HepG2 (cell line): Measurements from ENCODE around the gene TATDN2. TPM values are rescaled to one million over a fixed set of nuclear protein-coding genes. Genes with fewer than 3 reads are reported as not detected.

Source experiments
- AKAP8 ChIP-seq: sonication (generic); formaldehyde crosslinking; IDR thresholded peaks from 2 replicates; pipeline ENCODE4 v1.5.1; 2020; ENCODE audit warnings: mild to moderate bottlenecking, missing genetic modification reagents
- CSRNP1 ChIP-seq: sonication (generic); formaldehyde crosslinking; IDR thresholded peaks from 2 replicates; pipeline ENCODE4 v1.8.1; 2023; ENCODE audit warnings: mild to moderate bottlenecking, missing genetic modification reagents
- DZIP1 ChIP-seq: sonication (generic); formaldehyde crosslinking; IDR thresholded peaks from 2 replicates; pipeline ENCODE4 v1.5.0; 2020; ENCODE audit warnings: mild to moderate bottlenecking, missing genetic modification reagents
- E2F2 ChIP-seq: sonication (generic); formaldehyde crosslinking; IDR thresholded peaks from 2 replicates; pipeline ENCODE4 v1.4.0; 2020; ENCODE audit warnings: missing genetic modification reagents, borderline replicate concordance
- FOSL2 ChIP-seq: sonication (generic); formaldehyde crosslinking; IDR thresholded peaks from 2 replicates; pipeline ENCODE4 v1.4.0; 2020; ENCODE audit warnings: missing genetic modification reagents
- HOXA3 ChIP-seq: sonication (generic); formaldehyde crosslinking; IDR thresholded peaks from 2 replicates; pipeline ENCODE4 v1.5.0; 2020; ENCODE audit warnings: missing genetic modification reagents
- MAZ ChIP-seq, 2 experiments: sonication (generic) in 1 of 2; formaldehyde crosslinking in 1 of 2; IDR thresholded peaks; 2 replicates each; pipeline versions ENCODE4 v1.5.0 to v1.6.1; 2012 to 2020; ENCODE audit warnings: low read depth in 2 of 2, mild to moderate bottlenecking in 2 of 2, borderline replicate concordance in 1 of 2, improper control_type of control experiment in 1 of 2, low read length in 1 of 2, missing genetic modification reagents in 1 of 2, moderate library complexity in 1 of 2
- NFKB2 ChIP-seq: sonication (generic); formaldehyde crosslinking; IDR thresholded peaks from 2 replicates; pipeline ENCODE4 v1.4.0; 2020; ENCODE audit warnings: missing genetic modification reagents, borderline replicate concordance
- NFRKB ChIP-seq: fragments of 450-650 bp; IDR thresholded peaks from 2 replicates; pipeline ENCODE4 v1.6.1; 2017
- RBM22 ChIP-seq: fragments of 200-400 bp; formaldehyde crosslinking; optimal IDR thresholded peaks from 2 replicates; pipeline ENCODE3; 2017; ENCODE audit warnings: mild to moderate bottlenecking, low read length, moderate library complexity
- SIX4 ChIP-seq: sonication (generic); formaldehyde crosslinking; IDR thresholded peaks from 2 replicates; pipeline ENCODE4 v1.4.0; 2020; ENCODE audit warnings: missing genetic modification reagents
- SOX13 ChIP-seq, 3 experiments: fragments of 450-650 bp in 1 of 3; sonication (generic) in 1 of 3; formaldehyde crosslinking in 1 of 3; IDR thresholded peaks in 2 of 3; conservative IDR thresholded peaks in 1 of 3; 2 replicates each; pipeline versions ENCODE4 v1.5.0 to v1.6.1; 2016 to 2020; ENCODE audit warnings: antibody characterized with exemption in 1 of 3, mild to moderate bottlenecking in 1 of 3, missing compliant biosample characterization in 1 of 3, missing genetic modification reagents in 1 of 3, moderate library complexity in 1 of 3
- TBL1XR1 ChIP-seq: fragments of 150-350 bp; IDR thresholded peaks from 2 replicates; pipeline ENCODE4 v1.6.1; 2014; ENCODE audit warnings: borderline replicate concordance, low read length; ENCODE audit not compliant: partially characterized antibody
- TFAP4 ChIP-seq: sonication (generic); IDR thresholded peaks from 2 replicates; pipeline ENCODE4 v1.6.1; 2016; ENCODE audit warnings: low read depth, borderline replicate concordance
- ZFAT ChIP-seq: sonication (generic); formaldehyde crosslinking; conservative IDR thresholded peaks from 2 replicates; pipeline ENCODE4 v1.8.1; 2023; ENCODE audit warnings: missing genetic modification reagents, inconsistent platforms
- ZNF207 ChIP-seq: fragments of 450-650 bp; IDR thresholded peaks from 2 replicates; pipeline ENCODE4 v1.6.1; 2016; ENCODE audit warnings: antibody characterized with exemption, borderline replicate concordance
- ZSCAN22 ChIP-seq: sonication (generic); formaldehyde crosslinking; IDR thresholded peaks from 2 replicates; pipeline ENCODE4 v1.4.0; 2020; ENCODE audit warnings: mild to moderate bottlenecking, missing genetic modification reagents
- polyA plus RNA-seq, 8 experiments: library from polyadenylated mRNA; depleted of rRNA in 3 of 8; stranded (reverse) in 7 of 8; unstranded in 1 of 8; fragments of >200 nt; fragmentation: Illumina TruSeq in 4 of 8; extraction: Trizol in 4 of 8; gene quantifications; 2 replicates each; pipeline versions ENCODE4 v1.2.1 to v1.2.3, GENCODE V29; 2011 to 2016; ENCODE audit warnings: low read depth in 4 of 8, missing spikeins in 1 of 8, mixed read lengths in 1 of 8; ENCODE audit not compliant: insufficient read depth in 1 of 8
- total RNA-seq, 5 experiments: library from RNA; depleted of rRNA; stranded (reverse); fragments of >200 nt; fragmentation: Illumina TruSeq; extraction: Trizol; gene quantifications; 2 replicates each; pipeline ENCODE4 v1.2.3, GENCODE V29; 2016; ENCODE audit warnings: low read depth in 1 of 5

TATDN2 gene
- total and polyA plus RNA-seq, 2 of the 13 experiments (the other 11 are each of a cell fraction or from before 2014, with no cell fraction given) = 12.1 to 21.9 TPM

- TF ChIP-seq RBM22 = no peak
- TF ChIP-seq HOXA3 (CRISPR knock-in tag) = no peak; the same call in 1 of the 2 replicates
- TF ChIP-seq SOX13 (IDR thresholded peaks at IDR 0.05) = no peak
- peak in 1 of 2 experiments; percentile 63; a peak in 2 of 4 replicates for TF ChIP-seq SOX13 (CRISPR knock-in tag; conservative IDR thresholded peaks at IDR 0.05 in 1 of 2, IDR thresholded peaks at IDR 0.05 in 1 of 2)
- TF ChIP-seq TBL1XR1 = peak; percentile 62
- no peak for TF ChIP-seq DZIP1
- peak; percentile 63 for TF ChIP-seq FOSL2 (CRISPR knock-in tag)
- TF ChIP-seq TFAP4 = peak; percentile 64; the same call in 1 of the 2 replicates
- TF ChIP-seq ZNF207 = no peak
- no peak for TF ChIP-seq CSRNP1 (CRISPR knock-in tag)
- TF ChIP-seq NFRKB = no peak
- no peak for TF ChIP-seq ZFAT
- no peak for TF ChIP-seq SIX4
- TF ChIP-seq AKAP8 = no peak
- no peak for TF ChIP-seq E2F2 (CRISPR knock-in tag)
- TF ChIP-seq ZSCAN22 (CRISPR knock-in tag) = no peak
- no peak for TF ChIP-seq MAZ (IDR thresholded peaks at IDR 0.05; ENCODE audit: borderline replicate concordance, low read depth, low read length)
- TF ChIP-seq MAZ (CRISPR knock-in tag; IDR thresholded peaks at IDR 0.05; ENCODE audit: low read depth) = no peak
- TF ChIP-seq NFKB2 (CRISPR knock-in tag) = no peak
These were observed 24.3 kb upstream of the TATDN2 start (continued) for GRCh38 chr3:10223676-10224639.
